Measurements from ENCODE around the gene FLVCR2.

- no peak for TF ChIP-seq CTCF (conservative IDR thresholded peaks at IDR 0.05 in 1 of 2, IDR thresholded peaks at IDR 0.05 in 1 of 2; ENCODE audit: low read depth in 1 of 2, low read length in 2 of 2)
- no peak for TF ChIP-seq EZH2 (IDR thresholded peaks at IDR 0.05; ENCODE audit: low read length, missing control alignments)
Measured at GRCh38 chr14:75558440-75558839, 20.0 kb upstream of the FLVCR2 start.

All from fibroblast of lung (primary cell).